CD4-positive, alpha-beta memory T cell (primary cell): ENCODE measurements around the gene PHF13. TPM values are rescaled to one million over a fixed set of nuclear protein-coding genes. Genes with fewer than 3 reads are reported as not detected.

Experiments
- polyA plus RNA-seq, 2 donors: library from polyadenylated mRNA; unstranded; fragments of 300-500 nt; fragmentation: Illumina TruSeq; gene quantifications; one replicate each; pipeline ENCODE4 v1.2.3, GENCODE V29; 2021
- total RNA-seq, 2 experiments: library from RNA; stranded (reverse); gene quantifications; one replicate each; pipeline ENCODE4 v1.2.3, GENCODE V29; 2021

Gene PHF13
- total and polyA plus RNA-seq, 4 experiments from 2014 or later = 2.1 to 14.7 (median 10.0) TPM

Other genes starting within 250 kb of the PHF13 start
- gene ACOT7, start 220.0 kb upstream of the PHF13 start, total RNA-seq = 1 to 10 TPM; 2.7 to 3.1 TPM
- gene ACOT7, start 220.0 kb upstream of the PHF13 start, polyA plus RNA-seq = 1 to 10 TPM; 6.5 to 7.4 TPM
- not detected for gene HES2, start 193.8 kb upstream of the PHF13 start, total RNA-seq
- gene HES2, start 193.8 kb upstream of the PHF13 start, polyA plus RNA-seq = not detected
- 10 to 100 TPM; 10.9 to 13.5 TPM for gene ESPN, start 189.0 kb upstream of the PHF13 start, total RNA-seq
- 1 to 10 TPM in 1 of 2 donors, under 1 TPM in 1; 0.48 to 1.8 TPM for gene ESPN, start 189.0 kb upstream of the PHF13 start, polyA plus RNA-seq
- gene TNFRSF25, start 147.6 kb upstream of the PHF13 start, total RNA-seq = 100 to 1,000 TPM; 392 to 415 TPM
- 10 to 100 TPM; 28.9 to 60.7 TPM for gene TNFRSF25, start 147.6 kb upstream of the PHF13 start, polyA plus RNA-seq
- 10 to 100 TPM; 10.4 to 11.8 TPM for gene PLEKHG5, start 122.1 kb upstream of the PHF13 start, total RNA-seq
- gene PLEKHG5, start 122.1 kb upstream of the PHF13 start, polyA plus RNA-seq = 1 to 10 TPM; 1.7 to 2.0 TPM
- gene NOL9, start 59.2 kb upstream of the PHF13 start, total RNA-seq = 10 to 100 TPM; 59.9 to 60.9 TPM
- gene NOL9, start 59.2 kb upstream of the PHF13 start, polyA plus RNA-seq = 10 to 100 TPM; 12.7 to 32.6 TPM
- not detected for gene TAS1R1, start 58.4 kb upstream of the PHF13 start, total RNA-seq
- gene TAS1R1, start 58.4 kb upstream of the PHF13 start, polyA plus RNA-seq = not detected
- 10 to 100 TPM; 62.6 to 70.7 TPM for gene ZBTB48, start 33.7 kb upstream of the PHF13 start, total RNA-seq
- 10 to 100 TPM; 18.4 to 23.9 TPM for gene ZBTB48, start 33.7 kb upstream of the PHF13 start, polyA plus RNA-seq
- gene KLHL21, start 10.9 kb upstream of the PHF13 start, total RNA-seq = 10 to 100 TPM; 80.6 to 85.2 TPM
- gene KLHL21, start 10.9 kb upstream of the PHF13 start, polyA plus RNA-seq = 10 to 100 TPM; 18.3 to 32.5 TPM
- gene THAP3, start 11.1 kb downstream of the PHF13 start, total RNA-seq = 10 to 100 TPM; 29.5 to 34.5 TPM
- gene THAP3, start 11.1 kb downstream of the PHF13 start, polyA plus RNA-seq = 10 to 100 TPM; 13.5 to 18.7 TPM
- gene DNAJC11, start 88.1 kb downstream of the PHF13 start, total RNA-seq = 10 to 100 TPM; 40.5 to 41.6 TPM
- 10 to 100 TPM; 10.5 to 22.9 TPM for gene DNAJC11, start 88.1 kb downstream of the PHF13 start, polyA plus RNA-seq
- gene CAMTA1, start 171.7 kb downstream of the PHF13 start, total RNA-seq = 10 to 100 TPM; 39.1 to 42.5 TPM
- gene CAMTA1, start 171.7 kb downstream of the PHF13 start, polyA plus RNA-seq = 100 to 1,000 TPM in 1 of 2 donors, 10 to 100 TPM in 1; 77.4 to 118 TPM